ENCODE data around the gene LRGUK. TPM values are rescaled to one million over a fixed set of nuclear protein-coding genes. Genes with fewer than 3 reads are reported as not detected.

LRGUK gene
- total RNA-seq, 3 donors from 2014 or later, result 0.19 to 1.2 (median 0.47) TPM

DNA sequence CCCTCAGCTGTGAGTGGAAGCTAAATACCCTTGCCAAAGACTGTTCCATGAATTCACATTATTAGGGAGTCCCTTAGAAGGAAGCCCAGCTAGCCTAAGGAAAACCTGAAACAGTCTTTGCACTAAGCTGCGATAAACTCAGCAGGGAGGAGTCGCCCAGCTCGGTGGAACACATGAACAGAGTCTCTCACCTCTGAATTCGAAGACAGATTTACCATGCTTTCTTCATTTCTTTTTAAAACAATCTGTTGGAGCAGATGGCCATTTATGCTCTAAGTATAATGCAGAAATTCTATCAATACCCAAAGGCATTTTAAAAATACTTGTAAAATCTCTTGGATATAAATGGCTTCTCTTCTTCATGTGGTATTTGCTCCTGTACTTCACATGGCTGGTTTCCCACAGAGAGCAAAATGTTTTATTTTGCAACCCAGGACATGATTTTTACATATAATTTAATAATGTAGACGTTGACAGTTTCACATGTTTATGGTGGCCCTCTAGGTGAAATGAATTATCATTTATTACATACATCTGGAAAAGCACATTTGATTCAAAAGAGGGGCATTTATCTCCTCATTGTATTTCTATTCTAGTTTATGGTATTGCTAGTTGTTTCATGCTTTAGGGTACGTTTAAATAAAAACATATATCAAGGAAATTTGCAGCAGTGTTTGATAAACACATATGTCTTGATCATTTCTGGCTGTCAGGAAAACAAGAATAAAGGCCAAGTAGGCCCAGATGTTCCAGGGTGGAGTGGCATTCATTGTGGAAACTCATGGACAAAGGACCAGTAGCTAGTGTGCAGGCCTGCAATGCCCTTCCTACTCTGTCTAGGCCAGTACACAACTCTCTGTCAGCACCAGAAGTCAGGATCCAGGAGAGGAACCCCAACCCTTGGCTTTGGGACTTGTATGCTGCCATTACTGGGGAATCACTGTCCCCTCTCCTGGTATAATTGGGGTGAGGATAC lies 52.2 kb downstream of the LRGUK start:
- Histone ChIP-seq H3K4me1 (ENCODE audit: low read depth) (no peaks in the 10 kb centered on the region), H3K9me3 (no peaks in the 10 kb centered on the region), H3K36me3 (ENCODE audit: low read depth) (no peaks in the 10 kb centered on the region), H3K4me3 (no peak overlapping the region)
- no peak for ATAC-seq
- TF ChIP-seq, protein P1, sequence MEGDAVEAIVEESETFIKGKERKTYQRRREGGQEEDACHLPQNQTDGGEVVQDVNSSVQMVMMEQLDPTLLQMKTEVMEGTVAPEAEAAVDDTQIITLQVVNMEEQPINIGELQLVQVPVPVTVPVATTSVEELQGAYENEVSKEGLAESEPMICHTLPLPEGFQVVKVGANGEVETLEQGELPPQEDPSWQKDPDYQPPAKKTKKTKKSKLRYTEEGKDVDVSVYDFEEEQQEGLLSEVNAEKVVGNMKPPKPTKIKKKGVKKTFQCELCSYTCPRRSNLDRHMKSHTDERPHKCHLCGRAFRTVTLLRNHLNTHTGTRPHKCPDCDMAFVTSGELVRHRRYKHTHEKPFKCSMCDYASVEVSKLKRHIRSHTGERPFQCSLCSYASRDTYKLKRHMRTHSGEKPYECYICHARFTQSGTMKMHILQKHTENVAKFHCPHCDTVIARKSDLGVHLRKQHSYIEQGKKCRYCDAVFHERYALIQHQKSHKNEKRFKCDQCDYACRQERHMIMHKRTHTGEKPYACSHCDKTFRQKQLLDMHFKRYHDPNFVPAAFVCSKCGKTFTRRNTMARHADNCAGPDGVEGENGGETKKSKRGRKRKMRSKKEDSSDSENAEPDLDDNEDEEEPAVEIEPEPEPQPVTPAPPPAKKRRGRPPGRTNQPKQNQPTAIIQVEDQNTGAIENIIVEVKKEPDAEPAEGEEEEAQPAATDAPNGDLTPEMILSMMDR (IDR thresholded peaks at IDR 0.05), result no peak
- no peak for DNase-seq
- intact Hi-C loops (cut with DNase I, micrococcal nuclease), result no loop called here

DNA sequence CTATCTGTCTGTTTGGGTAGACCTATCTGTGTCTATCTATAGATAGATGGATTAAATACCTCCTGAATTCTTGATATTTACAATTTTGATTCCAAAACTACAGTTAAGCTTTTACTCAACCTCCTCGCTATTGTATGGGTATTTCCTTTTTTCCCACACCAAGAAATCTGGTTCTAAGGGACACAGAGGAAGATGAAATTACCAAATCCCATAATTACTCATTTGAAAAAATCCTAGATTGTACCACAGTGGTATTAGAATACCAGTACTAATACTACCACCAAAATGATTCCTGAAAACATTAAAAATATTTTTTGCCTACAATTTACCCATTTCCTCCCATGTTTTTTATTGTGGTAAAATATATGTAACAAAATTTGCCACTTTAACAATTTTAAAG lies 53.2 kb downstream of the LRGUK start:
- DNase-seq, result no peak
- Histone ChIP-seq H3K36me3 (ENCODE audit: low read depth) (no peaks in the 10 kb centered on the region), H3K4me1 (ENCODE audit: low read depth) (no peaks in the 10 kb centered on the region), H3K4me3 (no peak overlapping the region), H3K9me3 (no peaks in the 10 kb centered on the region)
- intact Hi-C loops (cut with DNase I, micrococcal nuclease), result no loop called here
- ATAC-seq, result no peak
- TF ChIP-seq, protein P1 (IDR thresholded peaks at IDR 0.05), result no peak

DNA sequence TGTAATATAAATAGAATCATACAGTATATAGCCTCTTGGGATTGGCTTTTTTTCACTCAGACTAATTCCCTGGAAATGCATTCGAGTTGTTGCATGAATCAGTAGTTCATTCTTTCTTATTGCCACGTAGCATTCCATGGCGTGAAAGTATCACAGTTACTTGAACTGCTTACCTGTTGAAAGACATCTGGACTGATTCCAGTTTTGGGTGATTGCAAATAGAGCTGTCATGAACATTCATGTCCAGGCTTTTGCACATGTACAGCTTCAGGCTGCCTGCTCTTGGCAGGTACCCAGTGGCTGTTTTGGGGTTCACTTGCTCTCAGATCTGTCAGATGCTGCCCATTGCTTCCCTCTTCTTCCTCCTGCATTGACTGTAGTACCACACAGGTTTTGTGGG lies 54.9 kb downstream of the LRGUK start:
- Histone ChIP-seq H3K4me3 (no peak overlapping the region), H3K9me3 (no peaks in the 10 kb centered on the region), H3K36me3 (ENCODE audit: low read depth) (no peaks in the 10 kb centered on the region), H3K4me1 (ENCODE audit: low read depth) (no peaks in the 10 kb centered on the region)
- DNase-seq (no peak), ATAC-seq (no peak)
- TF ChIP-seq, protein P1 (IDR thresholded peaks at IDR 0.05), result no peak
- intact Hi-C loops (cut with DNase I, micrococcal nuclease), result no loop called here

DNA sequence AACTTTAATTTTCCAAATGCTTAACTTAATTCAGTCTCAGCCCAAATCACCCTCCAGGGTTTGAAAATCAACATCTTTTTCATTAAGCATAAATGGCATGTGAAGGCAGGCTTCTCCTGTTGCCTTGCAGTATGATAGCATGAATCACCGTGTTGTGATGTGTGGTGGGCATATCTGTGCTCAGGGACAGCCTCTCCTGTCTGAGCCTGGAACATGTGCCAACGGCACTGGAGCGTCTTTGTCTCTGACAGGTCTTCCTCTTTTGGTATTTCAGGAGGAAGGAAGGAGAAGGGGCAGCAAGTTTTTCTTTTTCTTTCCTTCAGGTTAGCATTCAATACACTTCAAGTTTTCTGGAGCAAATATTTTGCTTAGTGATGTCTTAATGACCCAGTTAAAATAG lies 57.6 kb downstream of the LRGUK start:
- Histone ChIP-seq H3K36me3 (ENCODE audit: low read depth) (no peaks in the 10 kb centered on the region), H3K4me3 (no peak overlapping the region), H3K4me1 (ENCODE audit: low read depth) (no peaks in the 10 kb centered on the region), H3K9me3 (no peaks in the 10 kb centered on the region)
- TF ChIP-seq, protein P1 (IDR thresholded peaks at IDR 0.05), result no peak
- ATAC-seq, result no peak
- intact Hi-C loops (cut with DNase I, micrococcal nuclease), result no loop called here
- no peak for DNase-seq

DNA sequence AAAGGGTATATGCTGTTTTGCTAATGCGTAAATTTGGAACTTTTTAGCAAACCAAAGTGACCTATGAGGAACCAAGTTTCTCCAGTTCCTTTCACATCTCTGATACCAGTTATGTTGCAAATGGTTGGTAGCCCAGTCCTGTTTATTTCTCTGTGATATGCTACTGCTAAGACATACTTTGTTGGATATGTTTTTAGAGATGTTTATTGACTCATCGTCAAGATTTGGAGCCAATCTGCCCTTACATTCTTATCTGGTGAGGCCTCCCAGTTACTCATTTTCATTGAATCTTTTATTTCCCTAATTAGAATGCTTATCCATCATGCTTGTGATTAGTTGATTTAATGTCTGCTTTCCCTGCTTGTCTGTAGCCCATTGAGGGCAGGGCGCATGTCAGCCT lies 58.9 kb downstream of the LRGUK start:
- TF ChIP-seq, protein P1 (IDR thresholded peaks at IDR 0.05), result no peak
- DNase-seq (no peak), ATAC-seq (no peak)
- H3K36me3 ChIP-seq (ENCODE audit: low read depth), result no peaks in the 10 kb centered on the region
- no peaks in the 10 kb centered on the region for H3K9me3 ChIP-seq
- H3K4me3 ChIP-seq, result no peak overlapping the region
- intact Hi-C loops (cut with DNase I, micrococcal nuclease), result no loop called here
- no peaks in the 10 kb centered on the region for H3K4me1 ChIP-seq (ENCODE audit: low read depth)
